Measurements from ENCODE around the gene KAT6B.

DNA sequence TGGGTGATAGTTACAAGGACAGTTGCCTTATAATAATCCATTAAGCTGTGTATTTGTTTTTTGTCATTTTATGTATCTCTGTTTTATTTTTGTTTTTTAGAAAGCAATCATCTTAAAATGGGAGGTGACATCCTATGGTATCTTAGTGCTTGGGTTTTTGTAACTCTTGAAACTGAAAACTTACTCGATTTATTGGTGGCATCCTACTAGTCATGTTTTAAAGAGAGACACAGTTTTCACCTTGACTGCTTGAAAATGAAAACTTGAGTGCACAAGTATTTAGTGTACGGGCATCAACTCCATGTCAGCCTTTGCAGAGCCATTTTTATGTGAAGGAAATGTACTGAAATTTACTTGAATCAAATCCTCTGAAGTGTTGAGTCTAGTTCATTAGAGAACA, 181.2 kb downstream of the KAT6B start:
- TF ChIP-seq, protein P1, sequence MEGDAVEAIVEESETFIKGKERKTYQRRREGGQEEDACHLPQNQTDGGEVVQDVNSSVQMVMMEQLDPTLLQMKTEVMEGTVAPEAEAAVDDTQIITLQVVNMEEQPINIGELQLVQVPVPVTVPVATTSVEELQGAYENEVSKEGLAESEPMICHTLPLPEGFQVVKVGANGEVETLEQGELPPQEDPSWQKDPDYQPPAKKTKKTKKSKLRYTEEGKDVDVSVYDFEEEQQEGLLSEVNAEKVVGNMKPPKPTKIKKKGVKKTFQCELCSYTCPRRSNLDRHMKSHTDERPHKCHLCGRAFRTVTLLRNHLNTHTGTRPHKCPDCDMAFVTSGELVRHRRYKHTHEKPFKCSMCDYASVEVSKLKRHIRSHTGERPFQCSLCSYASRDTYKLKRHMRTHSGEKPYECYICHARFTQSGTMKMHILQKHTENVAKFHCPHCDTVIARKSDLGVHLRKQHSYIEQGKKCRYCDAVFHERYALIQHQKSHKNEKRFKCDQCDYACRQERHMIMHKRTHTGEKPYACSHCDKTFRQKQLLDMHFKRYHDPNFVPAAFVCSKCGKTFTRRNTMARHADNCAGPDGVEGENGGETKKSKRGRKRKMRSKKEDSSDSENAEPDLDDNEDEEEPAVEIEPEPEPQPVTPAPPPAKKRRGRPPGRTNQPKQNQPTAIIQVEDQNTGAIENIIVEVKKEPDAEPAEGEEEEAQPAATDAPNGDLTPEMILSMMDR (IDR thresholded peaks at IDR 0.05), result no peak
- no peak for TF ChIP-seq POLR2A (IDR thresholded peaks at IDR 0.05)
